Measurements from ENCODE around the gene CACNB2.

- TF ChIP-seq POLR2A (IDR thresholded peaks at IDR 0.05; ENCODE audit: low read depth, low read length): no peak
- no peak for TF ChIP-seq POLR2AphosphoS5 (IDR thresholded peaks at IDR 0.05; ENCODE audit: low read depth, low read length)
- no peak for TF ChIP-seq TAF1 (IDR thresholded peaks at IDR 0.05; ENCODE audit: borderline replicate concordance, low read depth, low read length)
These were observed 26.3 kb upstream of the CACNB2 start for GRCh38 chr10:18113881-18114280.
